ENCODE results near the gene TRIM24. TPM values are rescaled to one million over a fixed set of nuclear protein-coding genes. Genes with fewer than 3 reads are reported as not detected.

TRIM24 gene
- total and polyA plus RNA-seq, 2 experiments from 2014 or later = 3.4 to 7.5 TPM

DNA sequence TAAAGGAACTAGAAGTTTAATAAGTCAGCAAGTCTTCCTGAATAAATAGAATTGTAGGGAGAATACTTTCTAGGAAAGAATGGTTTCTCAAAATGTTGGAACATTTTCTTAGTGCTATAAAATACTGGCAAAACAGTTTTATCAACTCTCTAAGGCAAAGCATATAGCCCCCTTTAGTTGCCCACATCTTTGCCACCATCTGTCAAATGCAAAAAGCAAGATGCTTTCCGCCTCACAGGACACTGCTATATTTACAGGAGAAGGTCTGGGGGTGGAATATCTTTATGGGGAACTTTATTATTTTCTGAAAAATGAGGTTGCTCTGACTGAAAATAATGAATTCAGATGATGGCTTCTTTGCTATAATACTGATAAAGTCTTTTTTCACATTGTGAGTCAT, 162.8 kb downstream of the TRIM24 start:
- H2AFZ ChIP-seq = no peak overlapping the region
- no peaks in the 10 kb centered on the region for H3F3A ChIP-seq (ENCODE audit: insufficient read depth)
- H3K9me3 ChIP-seq (ENCODE audit: low read depth) = no peaks in the 10 kb centered on the region
- no peaks in the 10 kb centered on the region for H3K36me3 ChIP-seq (ENCODE audit: low read depth)
- no peak overlapping the region for H3K9ac ChIP-seq
- no peaks in the 10 kb centered on the region for H4K20me1 ChIP-seq (ENCODE audit: insufficient read depth)
- no peak for DNase-seq
- no peaks in the 10 kb centered on the region for H3K9me2 ChIP-seq (ENCODE audit: insufficient read depth)
- H3K79me2 ChIP-seq (ENCODE audit: insufficient read depth) = no peaks in the 10 kb centered on the region
- TF ChIP-seq EZH2phosphoT487 (IDR thresholded peaks at IDR 0.05; ENCODE audit: insufficient read depth, low read depth) (no peak), EZH2 (IDR thresholded peaks at IDR 0.05; ENCODE audit: insufficient read depth, poor library complexity, severe bottlenecking) (no peak)
- no peak overlapping the region for H3K4me2 ChIP-seq (ENCODE audit: unreplicated experiment)
- no peak overlapping the region for H3K4me3 ChIP-seq
- in situ Hi-C loops (cut with MboI) = no loop called here
- 25 to 50% methylated on average over 1 of the region's 1 CpG for WGBS, 2 experiments (ENCODE audit: low coverage in 1 of 2, low lambda C conversion rate in 2 of 2, missing lambda C conversion rate in 2 of 2)
- H3K4me1 ChIP-seq (ENCODE audit: insufficient read depth) = no peaks in the 10 kb centered on the region
- no peak overlapping the region for H3K27ac ChIP-seq
- no peaks in the 10 kb centered on the region; the same call in 1 of the 2 replicates for H3K27me3 ChIP-seq (replicated peaks; ENCODE audit: insufficient read depth)

DNA sequence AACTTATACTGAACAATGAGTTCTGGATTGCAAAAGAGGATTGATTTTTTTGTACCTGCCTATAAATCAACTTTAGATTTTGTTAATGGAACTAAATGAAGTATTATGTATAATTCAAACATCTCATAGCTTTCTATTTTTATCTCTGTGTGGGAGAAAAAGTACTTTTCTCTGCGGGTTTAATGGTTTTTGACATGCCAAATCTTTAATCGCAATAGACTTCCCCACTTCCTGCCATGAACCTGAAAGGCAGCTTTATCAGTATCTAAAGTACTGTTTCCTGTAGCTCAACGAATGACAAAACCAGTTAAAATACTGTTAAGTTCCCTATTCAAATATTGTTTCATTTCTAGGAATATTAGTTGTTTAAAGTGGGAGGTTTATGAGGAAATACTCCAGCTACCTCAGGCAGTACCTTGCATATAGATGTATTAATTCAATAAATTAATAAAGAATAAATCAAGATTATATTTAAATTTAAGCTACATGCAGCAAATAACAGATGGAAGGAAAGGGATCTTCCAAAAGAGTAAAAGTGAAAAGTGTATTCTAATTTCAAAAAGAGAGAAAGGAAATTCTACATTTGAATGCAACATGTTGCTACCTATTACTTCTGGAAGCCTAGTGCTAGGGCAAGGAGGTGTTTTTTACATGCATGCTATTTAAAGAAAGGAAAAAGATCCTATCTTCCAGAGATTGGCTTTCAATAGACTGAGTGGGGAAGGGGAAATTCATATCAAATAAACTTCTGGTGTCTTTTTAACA, 165.2 kb downstream of the TRIM24 start:
- no peak overlapping the region for H3K27ac ChIP-seq
- H3K9ac ChIP-seq = no peak overlapping the region
- H3F3A ChIP-seq (ENCODE audit: insufficient read depth) = no peaks in the 10 kb centered on the region
- WGBS, 2 experiments (ENCODE audit: low coverage in 1 of 2, low lambda C conversion rate in 2 of 2, missing lambda C conversion rate in 2 of 2) = 14 to 21% methylated on average over 3 of the region's 3 CpGs
- no peaks in the 10 kb centered on the region for H3K4me1 ChIP-seq (ENCODE audit: insufficient read depth)
- H3K4me2 ChIP-seq (ENCODE audit: unreplicated experiment) = no peak overlapping the region
- H3K4me3 ChIP-seq = no peak overlapping the region
- DNase-seq = no peak
- H3K9me3 ChIP-seq (ENCODE audit: low read depth) = no peaks in the 10 kb centered on the region
- H3K27me3 ChIP-seq (replicated peaks; ENCODE audit: insufficient read depth) = no peaks in the 10 kb centered on the region; the same call in 1 of the 2 replicates
- no peak overlapping the region for H2AFZ ChIP-seq
- in situ Hi-C loops (cut with MboI) = no loop called here
- TF ChIP-seq EZH2 (IDR thresholded peaks at IDR 0.05; ENCODE audit: insufficient read depth, poor library complexity, severe bottlenecking) = no peak
- no peak for TF ChIP-seq EZH2phosphoT487 (IDR thresholded peaks at IDR 0.05; ENCODE audit: insufficient read depth, low read depth)
- H3K9me2 ChIP-seq (ENCODE audit: insufficient read depth) = no peaks in the 10 kb centered on the region
- no peaks in the 10 kb centered on the region for H3K36me3 ChIP-seq (ENCODE audit: low read depth)
- no peaks in the 10 kb centered on the region for H4K20me1 ChIP-seq (ENCODE audit: insufficient read depth)
- H3K79me2 ChIP-seq (ENCODE audit: insufficient read depth) = no peaks in the 10 kb centered on the region

- H3K27ac ChIP-seq = no peak overlapping the region
- in situ Hi-C loops (cut with MboI) = no loop called here
- H3K36me3 ChIP-seq (ENCODE audit: low read depth) = no peaks in the 10 kb centered on the region
- no peaks in the 10 kb centered on the region for H3K79me2 ChIP-seq (ENCODE audit: insufficient read depth)
- H3K9me2 ChIP-seq (ENCODE audit: insufficient read depth) = no peaks in the 10 kb centered on the region
- TF ChIP-seq EZH2 (IDR thresholded peaks at IDR 0.05; ENCODE audit: insufficient read depth, poor library complexity, severe bottlenecking) = no peak
- TF ChIP-seq EZH2phosphoT487 (IDR thresholded peaks at IDR 0.05; ENCODE audit: insufficient read depth, low read depth) = no peak
- no peaks in the 10 kb centered on the region for H3F3A ChIP-seq (ENCODE audit: insufficient read depth)
- no peaks in the 10 kb centered on the region; the same call in 1 of the 2 replicates for H3K27me3 ChIP-seq (replicated peaks; ENCODE audit: insufficient read depth)
- H2AFZ ChIP-seq = no peak overlapping the region
- no peaks in the 10 kb centered on the region for H3K4me1 ChIP-seq (ENCODE audit: insufficient read depth)
- H3K9me3 ChIP-seq (ENCODE audit: low read depth) = no peaks in the 10 kb centered on the region
- no peaks in the 10 kb centered on the region for H4K20me1 ChIP-seq (ENCODE audit: insufficient read depth)
- H3K4me3 ChIP-seq = no peak overlapping the region
- 18 to 22% methylated on average over 5 of the region's 5 CpGs for WGBS, 2 experiments (ENCODE audit: low coverage in 1 of 2, low lambda C conversion rate in 2 of 2, missing lambda C conversion rate in 2 of 2)
- no peak overlapping the region for H3K4me2 ChIP-seq (ENCODE audit: unreplicated experiment)
- H3K9ac ChIP-seq = no peak overlapping the region
- no peak for DNase-seq
These were observed 165.8 kb downstream of the TRIM24 start for GRCh38 chr7:138625849-138626230.

DNA sequence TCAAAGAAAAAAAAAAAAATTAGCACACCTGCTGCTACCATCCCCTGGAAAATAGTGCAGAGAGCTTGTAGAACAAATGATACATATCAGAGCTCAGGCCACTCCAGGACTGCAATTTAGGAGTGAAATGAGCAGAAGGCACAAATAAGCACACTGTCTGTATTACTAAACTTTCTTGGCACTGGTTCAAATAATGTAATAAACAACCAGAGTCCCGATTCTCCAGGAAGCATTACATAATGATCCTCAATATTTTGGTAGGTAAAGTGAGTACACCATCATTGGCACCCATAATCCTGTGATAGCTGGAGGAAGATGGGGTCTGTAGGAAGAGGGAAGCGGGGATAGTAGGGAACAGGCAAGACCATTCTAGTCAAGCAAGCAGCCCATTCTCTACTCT, 166.8 kb downstream of the TRIM24 start:
- no peaks in the 10 kb centered on the region for H3F3A ChIP-seq (ENCODE audit: insufficient read depth)
- H3K9ac ChIP-seq = no peak overlapping the region
- H4K20me1 ChIP-seq (ENCODE audit: insufficient read depth) = no peaks in the 10 kb centered on the region
- no peaks in the 10 kb centered on the region for H3K27me3 ChIP-seq (replicated peaks; ENCODE audit: insufficient read depth)
- in situ Hi-C loops (cut with MboI) = no loop called here
- TF ChIP-seq EZH2phosphoT487 (IDR thresholded peaks at IDR 0.05; ENCODE audit: insufficient read depth, low read depth) (no peak), EZH2 (IDR thresholded peaks at IDR 0.05; ENCODE audit: insufficient read depth, poor library complexity, severe bottlenecking) (no peak)
- H3K4me1 ChIP-seq (ENCODE audit: insufficient read depth) = no peaks in the 10 kb centered on the region
- H2AFZ ChIP-seq = no peak overlapping the region
- no peaks in the 10 kb centered on the region for H3K79me2 ChIP-seq (ENCODE audit: insufficient read depth)
- H3K36me3 ChIP-seq (ENCODE audit: low read depth) = no peaks in the 10 kb centered on the region
- H3K27ac ChIP-seq = no peak overlapping the region
- DNase-seq = peak; percentile 10
- 14 to 16% methylated on average over 2 of the region's 2 CpGs for WGBS, 2 experiments (ENCODE audit: low coverage in 1 of 2, low lambda C conversion rate in 2 of 2, missing lambda C conversion rate in 2 of 2)
- no peaks in the 10 kb centered on the region for H3K9me3 ChIP-seq (ENCODE audit: low read depth)
- no peaks in the 10 kb centered on the region for H3K9me2 ChIP-seq (ENCODE audit: insufficient read depth)
- no peak overlapping the region for H3K4me3 ChIP-seq
- H3K4me2 ChIP-seq (ENCODE audit: unreplicated experiment) = no peak overlapping the region

Data from GM23248 (cell line).